ENCODE data around the gene LDLRAD4.

The LDLRAD4 gene

GRCh38 chr18:13386891-13387801 lies 168.6 kb downstream of the LDLRAD4 start:
- no peak for DNase-seq (ENCODE audit: low read depth in 2 of 2)

GRCh38 chr18:13387855-13388548 lies 169.4 kb downstream of the LDLRAD4 start:
- DNase-seq (ENCODE audit: low read depth in 2 of 2) = no peak

GRCh38 chr18:13388586-13389490 lies 170.3 kb downstream of the LDLRAD4 start:
- DNase-seq (ENCODE audit: low read depth in 2 of 2) = no peak

GRCh38 chr18:13389491-13390131 lies 171.1 kb downstream of the LDLRAD4 start:
- DNase-seq (ENCODE audit: low read depth in 2 of 2) = no peak

- no peak for DNase-seq (ENCODE audit: low read depth in 2 of 2)
Measured at GRCh38 chr18:13390196-13390595, 171.6 kb downstream of the LDLRAD4 start.

GRCh38 chr18:13390711-13391110 lies 172.2 kb downstream of the LDLRAD4 start:
- DNase-seq (ENCODE audit: low read depth in 2 of 2) = no peak

- DNase-seq (ENCODE audit: low read depth in 2 of 2) = no peak
Measured at GRCh38 chr18:13392029-13392750, 173.6 kb downstream of the LDLRAD4 start.

GRCh38 chr18:13392899-13393298 lies 174.3 kb downstream of the LDLRAD4 start:
- DNase-seq (ENCODE audit: low read depth in 2 of 2) = no peak

GRCh38 chr18:13393338-13393737 lies 174.8 kb downstream of the LDLRAD4 start:
- no peak for DNase-seq (ENCODE audit: low read depth in 2 of 2)

- DNase-seq (ENCODE audit: low read depth in 2 of 2) = no peak
Measured at GRCh38 chr18:13394801-13395200, 176.2 kb downstream of the LDLRAD4 start.

GRCh38 chr18:13395577-13395976 lies 177.0 kb downstream of the LDLRAD4 start:
- no peak for DNase-seq (ENCODE audit: low read depth in 2 of 2)

GRCh38 chr18:13397504-13398163 lies 179.1 kb downstream of the LDLRAD4 start:
- no peak for DNase-seq (ENCODE audit: low read depth in 2 of 2)

- no peak for DNase-seq (ENCODE audit: low read depth in 2 of 2)
Measured at GRCh38 chr18:13398631-13399030, 180.1 kb downstream of the LDLRAD4 start.

GRCh38 chr18:13399511-13399910 lies 181.0 kb downstream of the LDLRAD4 start:
- no peak for DNase-seq (ENCODE audit: low read depth in 2 of 2)

- DNase-seq (ENCODE audit: low read depth in 2 of 2) = no peak
Measured at GRCh38 chr18:13400636-13401315, 182.2 kb downstream of the LDLRAD4 start.

- DNase-seq (ENCODE audit: low read depth in 2 of 2) = no peak
Measured at GRCh38 chr18:13401404-13401803, 182.8 kb downstream of the LDLRAD4 start.

- no peak for DNase-seq (ENCODE audit: low read depth in 2 of 2)
Measured at GRCh38 chr18:13401826-13402225, 183.3 kb downstream of the LDLRAD4 start.

GRCh38 chr18:13403786-13404549 lies 185.4 kb downstream of the LDLRAD4 start:
- no peak for DNase-seq (ENCODE audit: low read depth in 2 of 2)

Data from stimulated activated CD4-positive, alpha-beta T cell treated with anti-CD3 and anti-CD28 coated beads, Interleukin-12 subunit alpha, Interleukin-12 subunit beta, amount 100 ng/mL, for 24 hours (primary cell).